ENCODE measurements around the gene PRSS38.
"Not testable (repeated sequence)": the region's sequence is repeated elsewhere in the genome, so short reads cannot be mapped to it uniquely, and the experiment has no call there.

PRSS38 gene

DNA sequence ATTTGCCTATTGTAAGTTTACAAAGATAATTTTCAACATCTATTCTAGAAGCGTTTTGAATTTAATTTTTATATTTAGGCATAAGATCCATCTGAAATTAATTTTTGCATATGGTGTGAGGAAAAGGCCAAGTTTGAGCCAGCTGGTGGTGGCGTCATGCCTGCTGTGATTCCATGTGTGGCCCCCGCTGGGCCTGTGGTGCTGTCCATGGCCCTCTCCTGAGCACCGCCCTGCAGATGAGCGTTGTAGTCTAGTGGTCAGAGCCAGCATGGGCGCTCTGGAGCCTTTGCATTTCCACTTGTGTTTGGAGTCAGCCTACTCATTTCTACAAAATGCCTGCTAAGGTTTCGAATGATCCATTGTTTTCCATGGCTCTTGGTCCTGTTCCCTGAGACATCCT lies 22.7 kb downstream of the PRSS38 start:
- DNase-seq (ENCODE audit: extremely low read depth in 1 of 2, low read depth in 1 of 2) = no peak

DNA sequence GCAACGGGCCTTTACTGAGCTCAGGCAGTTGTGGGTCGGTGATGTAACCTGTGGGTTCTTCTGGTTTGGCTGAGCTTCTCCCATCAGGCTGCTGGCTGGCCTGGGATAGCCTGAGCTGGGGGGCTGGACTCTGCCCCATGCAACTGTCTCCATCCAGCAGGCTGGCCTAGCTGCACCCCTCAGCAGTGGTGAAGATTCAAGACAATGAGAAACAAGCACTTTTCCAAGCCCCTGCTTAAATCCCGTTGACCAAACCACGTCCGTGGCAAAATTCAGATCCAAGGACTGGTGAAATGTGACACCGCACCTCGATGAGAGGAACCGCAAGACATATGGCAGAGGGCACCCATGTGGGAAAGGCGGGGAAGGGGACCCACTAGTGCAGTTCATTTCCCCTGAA lies 25.6 kb downstream of the PRSS38 start:
- DNase-seq (ENCODE audit: extremely low read depth in 1 of 2, low read depth in 1 of 2) = no peak

- no peak for DNase-seq (ENCODE audit: extremely low read depth in 1 of 2, low read depth in 1 of 2)
Observed at GRCh38 chr1:227844320-227845146, 29.1 kb downstream of the PRSS38 start.

DNA sequence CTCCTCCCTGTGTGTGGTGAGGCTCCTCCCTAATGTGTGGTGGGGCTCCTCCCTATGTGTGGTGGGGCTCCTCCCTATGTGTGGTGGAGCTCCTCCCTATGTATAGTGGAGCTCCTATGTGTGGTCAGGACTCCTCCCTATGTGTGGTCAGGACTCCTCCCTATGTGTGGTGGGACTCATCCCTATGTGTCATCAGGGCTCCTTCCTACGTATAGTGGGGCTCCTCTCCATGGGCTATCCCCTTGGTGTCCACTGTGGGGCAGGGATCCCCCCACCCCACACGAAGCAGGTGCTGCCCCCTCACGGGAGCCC lies 29.6 kb downstream of the PRSS38 start:
- DNase-seq (ENCODE audit: extremely low read depth in 1 of 2, low read depth in 1 of 2) = no peak

DNA sequence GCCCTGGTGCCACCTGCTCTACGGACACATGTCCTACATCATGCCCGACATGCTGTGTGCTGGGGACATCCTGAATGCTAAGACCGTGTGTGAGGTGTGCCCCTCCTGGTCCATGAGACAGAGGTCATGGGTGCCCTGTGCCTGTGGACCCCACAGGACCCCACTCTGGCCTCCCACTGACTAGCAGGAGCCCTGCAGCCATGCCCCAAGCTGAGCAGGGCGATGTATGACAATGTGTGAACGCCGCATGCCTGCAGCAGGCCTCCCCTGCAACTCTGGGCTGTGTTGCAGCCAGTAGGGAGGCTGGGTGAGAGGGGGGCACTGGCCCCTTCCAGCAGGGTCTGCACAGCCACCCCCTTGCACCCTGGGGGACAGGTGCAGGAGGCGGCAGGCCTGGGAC lies 30.0 kb downstream of the PRSS38 start:
- no peak for DNase-seq (ENCODE audit: extremely low read depth in 1 of 2, low read depth in 1 of 2)

- no peak for DNase-seq (ENCODE audit: extremely low read depth in 1 of 2, low read depth in 1 of 2)
Observed at GRCh38 chr1:227846265-227846858, 30.9 kb downstream of the PRSS38 start.

DNA sequence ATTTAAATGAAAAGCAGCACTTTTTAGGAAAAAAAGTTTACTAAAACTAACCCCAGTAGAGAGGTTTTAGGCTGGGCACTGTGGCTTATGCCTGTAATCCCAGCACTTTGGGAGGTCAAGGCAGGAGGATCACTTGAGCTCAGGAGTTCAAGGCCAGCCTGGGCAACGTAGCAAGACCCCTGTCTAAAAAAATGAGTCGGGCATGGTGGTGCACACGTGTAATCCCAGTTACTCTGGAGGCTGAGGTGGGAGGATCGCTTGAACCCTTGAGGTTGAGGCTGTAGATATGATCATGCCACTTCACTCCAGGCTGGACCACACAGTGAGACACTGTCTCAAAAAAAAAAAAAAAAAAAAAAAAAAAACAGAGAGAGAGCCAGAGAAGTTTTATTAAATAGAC lies 31.6 kb downstream of the PRSS38 start:
- DNase-seq (ENCODE audit: extremely low read depth in 1 of 2, low read depth in 1 of 2) = not testable (repeated sequence)

DNA sequence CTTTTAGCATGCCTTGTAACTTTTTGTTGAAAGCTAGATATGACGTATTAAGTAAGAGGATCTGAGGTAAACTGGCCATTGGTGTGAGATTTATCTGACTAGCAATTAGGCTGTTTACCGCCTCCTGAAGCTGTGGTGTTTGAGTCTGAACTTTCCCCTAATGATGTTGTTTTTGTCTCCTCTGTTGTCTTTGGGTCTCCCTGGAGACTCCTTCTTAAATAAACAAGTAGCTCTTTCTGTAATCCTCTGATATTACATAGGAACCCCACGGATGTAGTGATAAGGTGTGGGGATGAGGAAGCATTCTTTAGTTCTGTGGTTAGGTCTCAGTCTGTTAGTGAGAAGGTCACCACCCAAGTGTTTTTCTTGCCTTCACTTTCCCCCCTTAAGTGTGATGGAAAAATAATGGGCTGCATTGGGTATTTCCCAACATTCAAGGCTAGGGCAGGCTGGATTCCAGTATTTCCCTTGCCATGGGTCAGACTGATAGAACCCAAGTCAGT lies 33.0 kb downstream of the PRSS38 start:
- DNase-seq (ENCODE audit: extremely low read depth in 1 of 2, low read depth in 1 of 2) = no peak

DNA sequence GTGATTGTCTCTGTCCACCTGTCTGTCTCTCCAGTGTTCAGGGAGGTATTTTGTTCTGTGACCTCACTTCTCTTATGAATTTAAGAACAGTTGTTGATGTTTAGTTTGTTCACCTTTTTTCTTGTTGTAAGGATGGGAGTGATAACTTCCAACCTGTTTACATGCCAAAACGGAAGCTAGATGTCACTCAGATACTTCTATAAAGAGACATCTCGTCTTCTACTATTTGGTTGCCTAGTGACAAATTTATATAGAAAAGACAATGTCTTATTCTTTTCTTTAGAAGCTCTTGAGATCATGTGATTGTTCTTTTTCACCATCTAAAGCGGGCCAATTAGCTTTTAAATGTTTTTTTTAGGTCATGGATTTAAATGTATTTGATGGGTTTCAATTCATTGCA lies 33.8 kb downstream of the PRSS38 start:
- DNase-seq (ENCODE audit: extremely low read depth in 1 of 2, low read depth in 1 of 2) = no peak

DNA sequence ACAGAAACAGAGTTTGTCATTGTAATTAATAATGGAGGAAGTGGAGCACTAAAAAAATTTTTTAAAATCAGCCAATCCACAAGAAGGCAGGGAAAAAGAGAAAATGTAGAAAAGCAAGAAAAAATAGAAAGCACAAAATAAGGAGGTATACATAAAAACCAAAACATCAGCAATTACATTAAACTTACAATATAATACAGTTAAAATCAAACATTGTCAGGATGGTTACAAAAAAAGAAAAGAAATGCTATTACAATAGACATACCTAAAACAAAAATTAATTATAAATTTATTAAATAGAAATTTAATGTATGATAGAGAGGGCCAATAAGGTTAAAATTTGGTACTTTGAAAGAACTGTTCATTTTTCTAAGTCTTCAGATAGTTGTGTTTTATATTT lies 38.7 kb downstream of the PRSS38 start:
- DNase-seq (ENCODE audit: extremely low read depth in 1 of 2, low read depth in 1 of 2) = no peak

GRCh38 chr1:227855687-227856086 lies 40.2 kb downstream of the PRSS38 start:
- DNase-seq (ENCODE audit: extremely low read depth in 1 of 2, low read depth in 1 of 2) = no peak

DNA sequence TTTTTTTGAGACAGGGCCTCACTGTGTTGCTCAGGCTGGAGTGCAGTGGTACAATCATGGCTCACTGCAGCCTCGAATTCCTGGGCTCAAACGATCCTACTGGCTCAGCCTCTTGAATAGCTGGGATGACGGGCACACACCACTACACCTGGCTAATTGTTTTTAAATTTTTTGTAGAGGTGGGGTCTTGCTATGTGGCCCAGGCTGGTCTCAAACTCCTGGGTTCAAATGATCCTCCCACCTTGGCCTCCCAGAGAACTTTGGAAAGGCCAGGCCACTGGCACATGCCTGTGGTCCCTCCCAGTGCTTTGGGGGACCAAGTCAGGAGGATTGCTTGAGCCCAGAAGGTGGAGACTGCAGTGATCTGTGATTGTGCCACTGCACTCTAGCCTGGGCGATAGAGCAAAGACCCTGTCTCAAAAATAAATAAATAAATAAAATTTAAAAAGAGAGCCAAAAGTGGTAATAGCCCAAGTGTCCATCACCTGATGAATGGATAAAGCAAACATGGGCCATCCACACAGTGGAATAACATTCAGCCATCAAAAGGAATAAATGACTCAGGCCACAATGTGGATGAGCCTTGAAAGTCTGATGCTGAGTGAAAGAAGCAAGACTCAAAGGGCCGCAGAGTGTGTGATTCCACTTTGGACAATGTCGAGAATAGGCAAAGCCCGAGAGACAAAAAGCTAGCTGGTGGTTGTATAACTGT lies 40.8 kb downstream of the PRSS38 start:
- DNase-seq (ENCODE audit: extremely low read depth in 1 of 2, low read depth in 1 of 2) = no peak

- DNase-seq (ENCODE audit: extremely low read depth in 1 of 2, low read depth in 1 of 2) = no peak
Observed at GRCh38 chr1:227864882-227865281, 49.4 kb downstream of the PRSS38 start.

DNA sequence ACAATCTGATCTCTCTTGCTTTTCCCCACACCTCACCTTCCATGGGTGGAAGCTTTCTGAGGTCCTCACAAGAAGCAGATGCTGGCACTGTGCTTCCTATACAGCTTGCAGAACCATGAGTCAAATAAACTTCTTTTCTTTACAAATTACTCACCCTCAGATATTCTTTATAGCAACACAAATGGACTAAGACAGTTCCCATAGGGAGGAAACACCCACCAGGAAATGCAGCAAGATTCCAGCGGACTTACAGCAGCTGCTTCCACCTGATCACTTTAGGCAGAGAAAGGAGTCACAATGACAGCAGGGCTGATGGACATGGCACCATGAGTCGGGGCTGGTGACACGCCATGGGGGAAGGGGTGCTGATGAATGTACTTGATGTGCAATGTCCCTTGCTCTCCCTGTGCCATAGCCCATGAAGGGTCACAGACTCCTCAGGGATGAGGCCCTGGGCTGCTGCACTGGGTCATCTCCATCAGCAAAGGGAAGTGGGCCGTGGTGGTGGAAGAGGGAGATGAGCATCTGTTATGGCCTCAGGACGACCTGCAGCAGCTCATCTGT lies 53.9 kb downstream of the PRSS38 start:
- DNase-seq (ENCODE audit: extremely low read depth in 1 of 2, low read depth in 1 of 2) = no peak

DNA sequence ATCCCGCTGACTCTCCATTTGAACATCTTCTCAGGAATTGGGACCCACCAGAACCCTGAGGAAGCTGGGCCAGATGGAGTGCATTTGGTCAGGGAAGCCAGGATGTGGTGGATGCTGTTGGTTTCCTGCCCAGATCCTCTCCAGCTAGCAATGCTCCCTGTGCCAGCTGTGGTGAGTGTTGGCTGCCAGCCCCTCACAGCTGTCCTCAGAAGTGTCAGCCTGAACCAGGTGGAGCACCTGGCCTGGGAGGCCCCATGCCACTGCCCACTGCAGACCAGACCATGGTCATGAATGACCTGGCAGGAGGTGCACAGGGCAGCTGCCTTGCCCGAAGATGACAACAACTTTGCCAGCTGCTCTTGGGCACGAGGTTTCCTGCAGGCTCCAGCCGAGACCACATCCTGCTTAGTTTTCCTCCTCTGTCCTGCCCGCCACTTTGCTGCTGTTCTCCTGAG lies 54.4 kb downstream of the PRSS38 start:
- no peak for DNase-seq (ENCODE audit: extremely low read depth in 1 of 2, low read depth in 1 of 2)

GRCh38 chr1:227870366-227870765 lies 54.9 kb downstream of the PRSS38 start:
- DNase-seq (ENCODE audit: extremely low read depth in 1 of 2, low read depth in 1 of 2) = no peak

DNA sequence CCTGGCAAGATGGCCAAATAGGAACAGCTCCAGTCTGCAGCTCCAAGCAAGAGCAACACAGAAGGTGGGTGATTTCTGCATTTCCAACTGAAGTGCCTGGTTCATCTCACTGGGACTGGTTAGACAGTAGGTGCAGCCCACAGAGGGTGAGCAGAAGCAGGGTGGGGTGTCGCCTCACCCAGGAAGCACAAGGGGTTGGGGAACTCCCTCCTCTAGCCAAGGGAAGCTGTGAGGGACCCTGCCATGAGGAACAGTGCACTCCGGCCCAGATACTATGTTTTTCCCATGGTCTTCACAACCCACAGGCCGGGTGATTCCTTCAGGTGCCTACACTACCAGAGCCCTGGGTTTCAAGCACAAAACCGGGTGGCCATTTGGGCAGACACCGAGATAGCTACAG lies 56.4 kb downstream of the PRSS38 start:
- DNase-seq (ENCODE audit: extremely low read depth in 1 of 2, low read depth in 1 of 2) = not testable (repeated sequence)

GRCh38 chr1:227877810-227878209 lies 62.3 kb downstream of the PRSS38 start:
- not testable (repeated sequence) for DNase-seq (ENCODE audit: extremely low read depth in 1 of 2, low read depth in 1 of 2)

- no peak for DNase-seq (ENCODE audit: extremely low read depth in 1 of 2, low read depth in 1 of 2)
Observed at GRCh38 chr1:227880342-227880924, 65.0 kb downstream of the PRSS38 start.

DNA sequence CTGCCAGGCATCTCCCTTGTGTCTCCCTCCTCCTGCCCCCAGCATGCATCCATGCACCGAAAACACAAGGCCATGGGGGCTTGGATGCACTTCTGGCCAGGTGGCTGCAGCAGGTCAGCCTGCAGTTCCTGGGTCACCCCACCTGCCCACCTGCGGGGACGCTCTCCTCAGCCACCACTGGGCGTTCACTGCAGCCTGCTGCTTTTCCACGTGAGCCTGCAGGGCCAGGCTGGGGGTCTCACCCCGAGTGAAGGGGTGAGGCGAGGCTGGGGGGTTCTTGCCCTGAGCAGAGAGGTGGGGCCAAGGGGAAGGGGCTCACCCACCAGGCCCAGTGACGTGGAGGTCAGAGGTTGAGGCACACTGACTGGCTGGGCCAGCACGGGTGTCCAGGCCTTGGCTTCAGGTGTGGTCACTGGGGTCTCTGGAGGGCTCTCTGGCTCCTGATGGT lies 67.6 kb downstream of the PRSS38 start:
- DNase-seq (ENCODE audit: extremely low read depth in 1 of 2, low read depth in 1 of 2) = no peak

Data from activated CD8-positive, alpha-beta memory T cell treated with anti-CD3 and anti-CD28 coated beads for 1 hour (primary cell).